Stomach (tissue), 4 donors: ENCODE results near the gene CA5A.

Source experiments
- CTCF ChIP-seq, 7 experiments: fragments of 450-650 bp in 4 of 7; fragments of 200-600 bp in 3 of 7; sonication (generic) in 3 of 7; IDR thresholded peaks; one replicate each; pipeline ENCODE4 v1.5.1; 2016 to 2019; ENCODE audit warnings: antibody characterized with exemption in 7 of 7, control low read depth in 2 of 7, mild to moderate bottlenecking in 1 of 7
- POLR2A ChIP-seq, 4 donors: fragments of 450-650 bp; IDR thresholded peaks; one replicate each; pipeline ENCODE4 v1.6.1; 2016; ENCODE audit warnings: antibody characterized with exemption in 4 of 4, control low read depth in 2 of 4, mild to moderate bottlenecking in 1 of 4, moderate library complexity in 1 of 4
- POLR2AphosphoS5 ChIP-seq, 3 donors: sonication (generic); formaldehyde crosslinking; IDR thresholded peaks; one replicate each; pipeline ENCODE4 v1.6.1; 2016; ENCODE audit warnings: antibody characterized with exemption in 3 of 3

GRCh38 chr16:87921236-87921773, 15.0 kb downstream of the CA5A start:
- TF ChIP-seq CTCF (IDR thresholded peaks at IDR 0.05) (no peak), POLR2A (IDR thresholded peaks at IDR 0.05) (no peak), POLR2AphosphoS5 (IDR thresholded peaks at IDR 0.05) (no peak)
